ENCODE data around the gene ZNF697.

The ZNF697 gene

DNA sequence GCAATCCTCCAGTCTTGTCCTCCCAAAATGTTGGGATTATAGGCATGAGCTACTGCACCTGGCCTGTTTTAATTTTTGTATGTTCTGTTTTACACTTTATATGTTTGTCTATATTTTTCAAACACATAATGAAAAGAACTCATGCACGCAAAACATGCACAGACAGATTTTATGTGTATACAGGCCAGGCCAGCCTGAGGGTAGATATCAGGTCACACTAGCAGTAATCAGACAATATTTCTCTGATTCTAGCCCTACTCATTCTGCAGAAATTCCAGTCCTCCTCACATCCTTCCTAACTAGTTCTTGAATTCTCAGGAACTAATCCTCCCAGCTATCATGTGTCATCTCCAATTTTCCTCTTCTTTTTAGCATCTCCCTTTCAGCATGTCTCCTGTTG lies 35.8 kb upstream of the ZNF697 start:
- DNase-seq (ENCODE audit: low read depth) = no peak
- TF ChIP-seq, protein P1, sequence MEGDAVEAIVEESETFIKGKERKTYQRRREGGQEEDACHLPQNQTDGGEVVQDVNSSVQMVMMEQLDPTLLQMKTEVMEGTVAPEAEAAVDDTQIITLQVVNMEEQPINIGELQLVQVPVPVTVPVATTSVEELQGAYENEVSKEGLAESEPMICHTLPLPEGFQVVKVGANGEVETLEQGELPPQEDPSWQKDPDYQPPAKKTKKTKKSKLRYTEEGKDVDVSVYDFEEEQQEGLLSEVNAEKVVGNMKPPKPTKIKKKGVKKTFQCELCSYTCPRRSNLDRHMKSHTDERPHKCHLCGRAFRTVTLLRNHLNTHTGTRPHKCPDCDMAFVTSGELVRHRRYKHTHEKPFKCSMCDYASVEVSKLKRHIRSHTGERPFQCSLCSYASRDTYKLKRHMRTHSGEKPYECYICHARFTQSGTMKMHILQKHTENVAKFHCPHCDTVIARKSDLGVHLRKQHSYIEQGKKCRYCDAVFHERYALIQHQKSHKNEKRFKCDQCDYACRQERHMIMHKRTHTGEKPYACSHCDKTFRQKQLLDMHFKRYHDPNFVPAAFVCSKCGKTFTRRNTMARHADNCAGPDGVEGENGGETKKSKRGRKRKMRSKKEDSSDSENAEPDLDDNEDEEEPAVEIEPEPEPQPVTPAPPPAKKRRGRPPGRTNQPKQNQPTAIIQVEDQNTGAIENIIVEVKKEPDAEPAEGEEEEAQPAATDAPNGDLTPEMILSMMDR (conservative IDR thresholded peaks at IDR 0.05; ENCODE audit: control insufficient read depth, insufficient read depth, low read depth, low read length) = no peak
- H3K4me3 ChIP-seq (ENCODE audit: control insufficient read depth, low read depth, low read length) = no peak overlapping the region

DNA sequence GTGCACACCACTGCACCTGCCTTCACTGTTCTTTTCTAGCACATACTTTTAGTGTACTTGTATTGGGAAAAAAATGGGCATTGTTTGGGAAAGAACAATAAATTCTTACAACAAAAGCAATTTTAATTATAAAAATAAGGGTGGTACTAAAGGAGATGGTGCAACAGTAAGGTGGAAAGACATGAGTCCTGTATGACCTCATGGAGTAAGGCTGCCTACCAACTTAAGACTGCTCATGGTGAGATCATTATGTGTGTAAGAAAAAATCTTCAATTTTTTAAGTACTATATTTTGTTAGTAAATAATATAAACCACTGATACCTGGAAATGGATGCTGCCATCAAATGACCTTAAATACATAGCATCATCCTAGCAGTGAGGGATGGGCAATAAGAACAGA lies 34.1 kb upstream of the ZNF697 start:
- no peak overlapping the region for H3K4me3 ChIP-seq (ENCODE audit: control insufficient read depth, low read depth, low read length)
- TF ChIP-seq, protein P1 (conservative IDR thresholded peaks at IDR 0.05; ENCODE audit: control insufficient read depth, insufficient read depth, low read depth, low read length) = no peak
- DNase-seq (ENCODE audit: low read depth) = peak; percentile 58

DNA sequence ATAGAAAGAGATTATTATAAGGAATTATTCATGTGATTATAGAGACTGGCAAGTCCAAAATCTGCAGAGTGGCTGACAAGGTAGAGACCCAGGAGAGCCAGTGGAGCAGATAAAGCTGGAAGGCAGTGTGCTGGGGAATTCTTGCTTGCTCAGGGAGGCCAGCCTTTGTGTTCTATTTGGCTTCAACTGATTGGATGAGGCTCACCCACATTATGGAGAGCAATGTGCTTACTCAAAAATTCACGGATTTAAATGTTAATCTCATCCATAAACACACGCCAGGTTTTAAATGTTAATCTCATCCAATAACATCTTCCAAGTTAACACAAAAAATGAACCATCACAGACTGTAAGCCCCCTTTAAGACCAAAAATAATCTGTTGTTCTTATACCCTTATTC lies 33.5 kb upstream of the ZNF697 start:
- TF ChIP-seq, protein P1 (conservative IDR thresholded peaks at IDR 0.05; ENCODE audit: control insufficient read depth, insufficient read depth, low read depth, low read length) = no peak
- no peak overlapping the region for H3K4me3 ChIP-seq (ENCODE audit: control insufficient read depth, low read depth, low read length)
- no peak for DNase-seq (ENCODE audit: low read depth)

DNA sequence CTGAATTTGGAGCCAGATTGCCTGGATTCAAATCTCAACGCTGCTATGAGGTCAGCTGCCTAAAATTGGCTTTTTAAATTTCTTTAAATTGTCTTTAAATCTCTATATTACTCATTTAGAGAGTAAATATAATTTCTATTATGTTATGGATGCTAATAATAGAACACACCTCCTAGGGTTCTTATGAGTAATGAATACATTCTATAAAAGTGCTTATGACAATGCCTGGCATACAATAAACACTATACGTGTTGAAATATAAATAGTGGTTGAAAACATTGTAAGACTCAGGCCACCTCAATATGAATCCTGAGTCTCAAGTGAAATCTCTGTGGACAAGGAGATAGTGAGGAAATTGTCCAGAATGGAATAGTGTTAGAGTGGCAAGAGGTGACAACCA lies 32.7 kb upstream of the ZNF697 start:
- H3K4me3 ChIP-seq (ENCODE audit: control insufficient read depth, low read depth, low read length) = no peak overlapping the region
- no peak for DNase-seq (ENCODE audit: low read depth)
- TF ChIP-seq, protein P1 (conservative IDR thresholded peaks at IDR 0.05; ENCODE audit: control insufficient read depth, insufficient read depth, low read depth, low read length) = no peak

DNA sequence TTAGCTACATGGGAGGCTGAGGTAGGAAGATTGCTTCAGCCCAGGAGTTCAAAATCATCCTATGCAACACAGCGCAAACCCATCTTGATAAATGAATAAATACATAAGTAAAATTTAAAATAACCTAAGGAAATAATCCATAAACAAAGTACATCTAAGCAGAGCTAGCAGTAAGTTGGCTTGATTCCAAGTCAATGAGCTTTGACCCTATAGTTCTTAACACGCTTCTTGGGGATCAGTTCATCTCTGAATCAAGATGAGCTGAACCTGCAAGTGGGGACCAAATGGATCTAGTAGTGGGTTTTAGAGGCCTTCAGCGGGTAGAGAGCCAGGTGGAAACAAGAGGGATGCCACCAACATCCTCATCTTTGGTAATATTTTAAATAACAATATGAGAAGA lies 32.1 kb upstream of the ZNF697 start:
- no peak overlapping the region for H3K4me3 ChIP-seq (ENCODE audit: control insufficient read depth, low read depth, low read length)
- no peak for DNase-seq (ENCODE audit: low read depth)
- TF ChIP-seq, protein P1 (conservative IDR thresholded peaks at IDR 0.05; ENCODE audit: control insufficient read depth, insufficient read depth, low read depth, low read length) = no peak

DNA sequence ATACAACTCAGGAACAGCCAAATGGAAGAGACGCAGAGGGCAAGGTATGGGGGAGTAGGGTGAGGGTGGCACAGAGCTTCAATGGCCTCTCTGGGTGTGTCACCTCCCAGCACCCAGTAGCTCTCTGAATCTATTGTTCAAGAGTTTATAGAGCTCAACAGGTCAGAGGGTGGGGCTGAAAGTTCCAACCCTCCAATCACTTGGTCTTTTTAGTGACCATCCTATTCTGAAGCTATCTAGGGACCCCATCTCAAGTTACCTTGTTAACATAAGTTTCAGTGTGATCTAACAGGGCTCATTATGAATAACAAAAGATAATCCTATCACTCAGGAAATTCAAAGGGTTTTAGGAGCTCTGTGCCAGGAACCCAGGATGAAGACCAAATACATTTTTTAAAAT lies 31.2 kb upstream of the ZNF697 start:
- TF ChIP-seq, protein P1 (conservative IDR thresholded peaks at IDR 0.05; ENCODE audit: control insufficient read depth, insufficient read depth, low read depth, low read length) = no peak
- no peak for DNase-seq (ENCODE audit: low read depth)
- no peak overlapping the region for H3K4me3 ChIP-seq (ENCODE audit: control insufficient read depth, low read depth, low read length)

DNA sequence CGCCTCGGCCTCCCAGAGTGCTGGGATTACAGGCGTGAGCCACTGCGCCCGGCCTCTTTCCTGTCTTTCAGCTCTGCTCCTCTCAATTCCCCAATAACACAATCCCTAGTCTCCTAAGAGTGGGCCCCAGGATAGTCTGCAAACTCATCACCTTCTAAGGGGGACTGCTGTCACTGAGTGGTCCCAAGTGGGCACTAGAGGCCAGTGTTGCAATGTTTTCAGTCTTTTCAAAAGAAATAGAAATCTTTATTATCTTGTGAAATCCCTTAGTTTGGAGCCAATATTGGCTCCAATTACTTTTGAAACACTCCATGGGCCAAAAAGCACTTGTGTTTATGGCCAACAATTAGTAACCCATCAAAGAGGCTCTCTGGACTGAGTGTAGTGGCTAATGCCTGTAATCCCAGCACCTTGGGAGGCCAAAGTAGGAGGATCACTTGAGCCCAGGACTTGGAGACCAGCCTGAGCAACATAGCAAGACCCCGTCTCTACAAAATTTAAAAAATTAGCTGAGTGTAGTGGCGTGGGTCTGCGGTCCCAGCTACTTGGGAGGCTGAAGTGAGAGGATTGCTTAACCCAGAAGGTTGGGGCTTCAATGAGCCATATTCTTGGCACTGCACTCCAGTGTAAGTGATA lies 28.6 kb upstream of the ZNF697 start:
- peak; percentile 56 for DNase-seq (ENCODE audit: low read depth)
- TF ChIP-seq, protein P1 (conservative IDR thresholded peaks at IDR 0.05; ENCODE audit: control insufficient read depth, insufficient read depth, low read depth, low read length) = peak; percentile 22

More for the DNA sequence above, 28.6 kb upstream of the ZNF697 start:
- H3K4me3 ChIP-seq (ENCODE audit: control insufficient read depth, low read depth, low read length) = no peak overlapping the region
